ENCODE results near the gene SPA17. TPM values are rescaled to one million over a fixed set of nuclear protein-coding genes. Genes with fewer than 3 reads are reported as not detected.

Gene SPA17
- total and polyA plus RNA-seq, 9 of the 15 experiments (the other 6 are each of a cell fraction or from before 2014, with no cell fraction given): 6.0 to 19.5 (median 12.6) TPM

GRCh38 chr11:124658986-124659385 is 14.7 kb upstream of the SPA17 start:
- DNase-seq (ENCODE audit: extremely low read depth in 1 of 4, low spot score in 3 of 4): no peak
- Histone ChIP-seq H3K9me1 (ENCODE audit: control insufficient read depth, insufficient read depth, low read length) (no peaks in the 10 kb centered on the region), H3K9me3 (replicated peaks; ENCODE audit: control insufficient read depth, insufficient read depth, low read depth, low read length) (no peaks in the 10 kb centered on the region), H3K79me2 (ENCODE audit: control insufficient read depth, insufficient read depth, low read length) (no peaks in the 10 kb centered on the region), H3K27ac (ENCODE audit: extremely low read depth, low read depth, low read length) (no peak overlapping the region), H3K9ac (ENCODE audit: insufficient read depth in 1 of 2, low read depth in 2 of 2, low read length in 2 of 2) (no peak overlapping the region), H3K27me3 (ENCODE audit: control insufficient read depth in 2 of 2, insufficient read depth in 2 of 2, low read length in 2 of 2) (no peaks in the 10 kb centered on the region), H4K20me1 (replicated peaks; ENCODE audit: control insufficient read depth, insufficient read depth, low read length) (no peaks in the 10 kb centered on the region), H3K4me2 (ENCODE audit: insufficient read depth, low read length) (no peak overlapping the region), H3K4me3 (no peak overlapping the region), H3K36me3 (ENCODE audit: control insufficient read depth, insufficient read depth, low read length) (no peaks in the 10 kb centered on the region), H3K4me1 (replicated peaks in 1 of 2; ENCODE audit: control insufficient read depth in 2 of 2, insufficient read depth in 2 of 2, low read length in 2 of 2) (no peaks in the 10 kb centered on the region), H2AFZ (ENCODE audit: low read depth, low read length) (no peak overlapping the region)
- no peak for FAIRE-seq
- in situ Hi-C loops (cut with MboI) (no loop called here), intact Hi-C loops (cut with micrococcal nuclease) (no loop called here)
- TF ChIP-seq ZNF778 (CRISPR knock-in tag; IDR thresholded peaks at IDR 0.05) (no peak), SMAD4 (CRISPR knock-in tag; conservative IDR thresholded peaks at IDR 0.05) (no peak), PHF20 (IDR thresholded peaks at IDR 0.05; ENCODE audit: partially characterized antibody) (no peak), XRCC4 (IDR thresholded peaks at IDR 0.05; ENCODE audit: extremely low read depth, insufficient read depth, insufficient read length) (no peak), ZNF347 (CRISPR knock-in tag; IDR thresholded peaks at IDR 0.05; ENCODE audit: low read depth) (no peak)
- POLR2A ChIA-PET: no interaction called here
- no peak for ATAC-seq
- no TSS peak for BruUV-seq (replicated peaks)
- 4% methylated on average over 1 of the region's 1 CpG for whole genome bisulfite sequencing (ENCODE audit: insufficient coverage, low coverage, missing lambda C conversion rate)
- CTCF ChIA-PET (ENCODE audit: low intra/inter-chr PET ratio): no interaction called here

GRCh38 chr11:124661553-124661952 is 12.2 kb upstream of the SPA17 start:
- H3K9ac ChIP-seq (ENCODE audit: insufficient read depth in 1 of 2, low read depth in 2 of 2, low read length in 2 of 2): no peak overlapping the region
- intact Hi-C loops (cut with micrococcal nuclease) (no loop called here), in situ Hi-C loops (cut with MboI) (no loop called here)
- no peaks in the 10 kb centered on the region for H3K79me2 ChIP-seq (ENCODE audit: control insufficient read depth, insufficient read depth, low read length)
- no peak overlapping the region for H3K4me3 ChIP-seq
- H3K27ac ChIP-seq (ENCODE audit: extremely low read depth, low read depth, low read length): no peak overlapping the region
- no peak for DNase-seq (ENCODE audit: extremely low read depth in 1 of 4, low spot score in 3 of 4)
- H3K27me3 ChIP-seq (ENCODE audit: control insufficient read depth in 2 of 2, insufficient read depth in 2 of 2, low read length in 2 of 2): no peaks in the 10 kb centered on the region
- POLR2A ChIA-PET: no interaction called here
- H4K20me1 ChIP-seq (replicated peaks; ENCODE audit: control insufficient read depth, insufficient read depth, low read length): no peaks in the 10 kb centered on the region
- no peaks in the 10 kb centered on the region for H3K9me1 ChIP-seq (ENCODE audit: control insufficient read depth, insufficient read depth, low read length)
- FAIRE-seq: no peak
- BruUV-seq (replicated peaks): no TSS peak
- ATAC-seq: no peak
- H3K9me3 ChIP-seq (replicated peaks; ENCODE audit: control insufficient read depth, insufficient read depth, low read depth, low read length): no peaks in the 10 kb centered on the region
- H3K4me2 ChIP-seq (ENCODE audit: insufficient read depth, low read length): no peak overlapping the region
- CTCF ChIA-PET (ENCODE audit: low intra/inter-chr PET ratio): no interaction called here
- no peaks in the 10 kb centered on the region for H3K4me1 ChIP-seq (replicated peaks in 1 of 2; ENCODE audit: control insufficient read depth in 2 of 2, insufficient read depth in 2 of 2, low read length in 2 of 2)
- no peak overlapping the region for H2AFZ ChIP-seq (ENCODE audit: low read depth, low read length)
- no peaks in the 10 kb centered on the region for H3K36me3 ChIP-seq (ENCODE audit: control insufficient read depth, insufficient read depth, low read length)
- TF ChIP-seq NFIC (IDR thresholded peaks at IDR 0.05): peak; percentile 97
- TF ChIP-seq ZFP1 (CRISPR knock-in tag; IDR thresholded peaks at IDR 0.05): no peak
- no peak for TF ChIP-seq GABPA (tag; conservative IDR thresholded peaks at IDR 0.05; ENCODE audit: low read depth)
- TF ChIP-seq ZNF609 (CRISPR knock-in tag; IDR thresholded peaks at IDR 0.05; ENCODE audit: borderline replicate concordance): no peak
- no peak for TF ChIP-seq FIP1L1 (IDR thresholded peaks at IDR 0.05; ENCODE audit: low read depth, low read length, poor library complexity, severe bottlenecking)
- no peak for TF ChIP-seq NELFE (IDR thresholded peaks at IDR 0.05; ENCODE audit: insufficient read depth, insufficient read length)
- TF ChIP-seq RNF2 (IDR thresholded peaks at IDR 0.05): no peak
- TF ChIP-seq NFIX (CRISPR knock-in tag; IDR thresholded peaks at IDR 0.05; ENCODE audit: low read depth): peak; percentile 92

All from K562 (cell line).